Activated CD8-positive, alpha-beta T cell treated with anti-CD3 and anti-CD28 coated beads for 36 hours (primary cell): ENCODE results near the gene MAP7. TPM values are rescaled to one million over a fixed set of nuclear protein-coding genes. Genes with fewer than 3 reads are reported as not detected.

ENCODE experiments used
- ATAC-seq: fragments of 200-7000 bp; cut with Tn5 transposase; one replicate; pipeline ENCODE4 v1.10.0; 2021; ENCODE audit warnings: mild to moderate bottlenecking, moderate library complexity
- CTCF ChIA-PET: fragments of 350-600 bp; sonication (Branson Sonifier 250); formaldehyde crosslinking; loops from one replicate; lab custom pipeline; 2021; ENCODE audit warnings: antibody characterized with exemption; lab: Charles Lee
- POLR2A ChIA-PET: fragments of 350-600 bp; sonication (Branson Sonifier 250); formaldehyde crosslinking; loops from one replicate; lab custom pipeline; 2021; ENCODE audit warnings: antibody characterized with exemption; lab: Charles Lee
- DNase-seq: peaks from one replicate; pipeline ENCODE4 v3.0.0-alpha.2; 2020
- H3K27ac Mint-ChIP-seq: one replicate; pipeline ENCODE4 v1.8.0; 2021; ENCODE audit warnings: mild to moderate bottlenecking, mixed read lengths
- H3K27me3 Mint-ChIP-seq: one replicate; pipeline ENCODE4 v1.8.0; 2021; ENCODE audit warnings: mixed read lengths
- H3K36me3 Mint-ChIP-seq: one replicate; pipeline ENCODE4 v1.8.0; 2021; ENCODE audit warnings: low read depth, mixed read lengths
- H3K4me1 Mint-ChIP-seq: one replicate; pipeline ENCODE4 v1.8.0; 2021; ENCODE audit warnings: low read depth, mixed read lengths
- H3K4me3 Mint-ChIP-seq: one replicate; pipeline ENCODE4 v1.8.0; 2021; ENCODE audit warnings: mild to moderate bottlenecking, moderate library complexity, mixed read lengths
- H3K9me3 Mint-ChIP-seq: one replicate; pipeline ENCODE4 v1.8.0; 2021; ENCODE audit warnings: mixed read lengths
- intact Hi-C: fragments of 100-400 bp; cut with micrococcal nuclease; formaldehyde crosslinking; loops from one replicate; pipeline ENCODE4 v1.10.0; 2022
- total RNA-seq, 2 experiments: library from RNA; stranded (reverse); gene quantifications; one replicate each; pipeline ENCODE4 v1.2.3, GENCODE V29; 2021
- TF ChIP-seq, protein P1 (sequence below): fragments of 200-600 bp; IDR thresholded peaks from one replicate; pipeline ENCODE4 v1.8.0; 2022; ENCODE audit warnings: antibody characterized with exemption, mild to moderate bottlenecking

MAP7 gene
- total RNA-seq, 2 experiments from 2014 or later = 0.47 to 0.67 TPM

DNA sequence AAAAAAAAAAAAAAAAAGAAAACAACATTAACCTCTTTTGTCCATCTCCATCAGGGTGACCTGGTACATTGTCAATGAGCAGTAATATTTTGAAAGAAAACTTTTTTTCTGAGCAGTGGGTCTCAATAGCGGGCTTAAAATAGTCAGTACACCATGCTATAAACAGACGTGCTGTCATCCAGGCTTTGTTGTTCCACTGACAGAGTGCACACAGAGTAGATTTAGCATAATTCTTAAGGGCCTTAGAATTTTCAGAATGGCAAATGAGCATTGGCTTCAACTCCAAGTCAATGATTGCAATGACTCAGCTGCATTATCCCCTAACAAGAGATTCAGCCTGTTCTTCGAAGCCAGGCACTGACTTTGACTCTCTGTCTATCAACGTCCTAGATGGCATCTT, 35.6 kb downstream of the MAP7 start:
- ChIA-PET POLR2A (no interaction called here), CTCF (no interaction called here)
- ATAC-seq = no peak

DNA sequence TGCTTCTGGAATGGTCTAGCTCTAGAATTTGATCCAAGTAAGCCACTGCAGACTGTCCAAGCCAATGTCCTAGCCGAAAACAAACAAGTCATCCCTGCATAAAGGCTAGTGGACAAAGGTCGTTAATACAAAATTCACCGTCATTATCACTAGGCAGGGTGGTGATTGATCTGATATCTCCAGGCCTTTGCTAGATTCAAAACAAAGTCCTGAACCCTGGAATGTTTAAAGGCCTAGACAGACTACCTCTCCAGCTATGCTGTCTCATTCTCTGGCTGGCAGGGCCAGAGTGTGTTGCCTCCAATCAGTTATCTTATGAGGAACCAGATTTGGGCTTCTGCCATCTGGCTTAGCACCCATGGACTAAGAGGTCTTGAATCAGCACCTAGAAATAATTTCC, 38.3 kb downstream of the MAP7 start:
- Mint-ChIP-seq H3K27ac (no peak overlapping the region), H3K9me3 (no peaks in the 10 kb centered on the region), H3K27me3 (peaks cover 8% of the 10 kb centered on the region), H3K4me1 (peaks cover 21% of the 10 kb centered on the region), H3K36me3 (no peaks in the 10 kb centered on the region), H3K4me3 (no peak overlapping the region)
- ChIA-PET POLR2A (interaction anchor here (0.6 kb wide), 1 partner anchor 27 kb away, joined by 3 read pairs; no protein-coding TSS in a partner anchor), CTCF (interaction anchor here (0.8 kb wide), 1 partner anchor 35 kb away, joined by 3 read pairs; no protein-coding TSS in a partner anchor)
- TF ChIP-seq, protein P1, sequence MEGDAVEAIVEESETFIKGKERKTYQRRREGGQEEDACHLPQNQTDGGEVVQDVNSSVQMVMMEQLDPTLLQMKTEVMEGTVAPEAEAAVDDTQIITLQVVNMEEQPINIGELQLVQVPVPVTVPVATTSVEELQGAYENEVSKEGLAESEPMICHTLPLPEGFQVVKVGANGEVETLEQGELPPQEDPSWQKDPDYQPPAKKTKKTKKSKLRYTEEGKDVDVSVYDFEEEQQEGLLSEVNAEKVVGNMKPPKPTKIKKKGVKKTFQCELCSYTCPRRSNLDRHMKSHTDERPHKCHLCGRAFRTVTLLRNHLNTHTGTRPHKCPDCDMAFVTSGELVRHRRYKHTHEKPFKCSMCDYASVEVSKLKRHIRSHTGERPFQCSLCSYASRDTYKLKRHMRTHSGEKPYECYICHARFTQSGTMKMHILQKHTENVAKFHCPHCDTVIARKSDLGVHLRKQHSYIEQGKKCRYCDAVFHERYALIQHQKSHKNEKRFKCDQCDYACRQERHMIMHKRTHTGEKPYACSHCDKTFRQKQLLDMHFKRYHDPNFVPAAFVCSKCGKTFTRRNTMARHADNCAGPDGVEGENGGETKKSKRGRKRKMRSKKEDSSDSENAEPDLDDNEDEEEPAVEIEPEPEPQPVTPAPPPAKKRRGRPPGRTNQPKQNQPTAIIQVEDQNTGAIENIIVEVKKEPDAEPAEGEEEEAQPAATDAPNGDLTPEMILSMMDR = no peak
- ATAC-seq (no peak), DNase-seq (no peak)
- intact Hi-C loops = no loop called here

More for the DNA sequence above, 35.6 kb downstream of the MAP7 start:
- H3K27me3 Mint-ChIP-seq = peaks cover 8% of the 10 kb centered on the region
- DNase-seq = no peak
- intact Hi-C loops = no loop called here
- no peak overlapping the region for H3K27ac Mint-ChIP-seq
- TF ChIP-seq, protein P1 = no peak
- no peaks in the 10 kb centered on the region for H3K36me3 Mint-ChIP-seq
- H3K9me3 Mint-ChIP-seq = no peaks in the 10 kb centered on the region
- peaks cover 17% of the 10 kb centered on the region for H3K4me1 Mint-ChIP-seq
- H3K4me3 Mint-ChIP-seq = no peak overlapping the region

DNA sequence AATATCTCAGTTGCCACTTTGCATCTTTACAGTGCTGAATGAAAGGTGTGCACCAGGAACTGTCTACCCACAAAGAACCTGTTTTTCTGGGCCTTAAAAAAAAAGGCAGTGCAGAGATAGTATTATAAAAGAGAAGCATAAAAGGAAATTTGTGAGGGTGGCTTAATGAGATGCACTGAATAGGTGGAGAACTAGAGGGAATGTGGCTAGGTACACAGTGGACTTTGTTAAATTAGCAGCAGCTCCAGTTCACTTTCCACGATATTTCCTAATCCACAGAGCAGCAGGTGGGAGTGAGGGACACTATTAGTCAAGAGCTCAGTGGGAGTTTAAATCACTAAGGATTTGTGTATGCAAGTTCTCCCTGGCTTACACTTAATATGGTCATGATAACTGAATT, 38.8 kb downstream of the MAP7 start:
- ATAC-seq (no peak), DNase-seq (no peak)
- no peak overlapping the region for H3K27ac Mint-ChIP-seq
- H3K36me3 Mint-ChIP-seq = no peaks in the 10 kb centered on the region
- TF ChIP-seq, protein P1 = no peak
- H3K4me1 Mint-ChIP-seq = peaks cover 21% of the 10 kb centered on the region
- H3K9me3 Mint-ChIP-seq = no peaks in the 10 kb centered on the region
- no peak overlapping the region for H3K4me3 Mint-ChIP-seq
- H3K27me3 Mint-ChIP-seq = peaks cover 9% of the 10 kb centered on the region
- ChIA-PET CTCF (interaction anchor here (0.8 kb wide), 1 partner anchor 36 kb away, joined by 3 read pairs; no protein-coding TSS in a partner anchor), POLR2A (interaction anchor here (0.6 kb wide), 1 partner anchor 27 kb away, joined by 3 read pairs; no protein-coding TSS in a partner anchor)
- intact Hi-C loops = no loop called here

DNA sequence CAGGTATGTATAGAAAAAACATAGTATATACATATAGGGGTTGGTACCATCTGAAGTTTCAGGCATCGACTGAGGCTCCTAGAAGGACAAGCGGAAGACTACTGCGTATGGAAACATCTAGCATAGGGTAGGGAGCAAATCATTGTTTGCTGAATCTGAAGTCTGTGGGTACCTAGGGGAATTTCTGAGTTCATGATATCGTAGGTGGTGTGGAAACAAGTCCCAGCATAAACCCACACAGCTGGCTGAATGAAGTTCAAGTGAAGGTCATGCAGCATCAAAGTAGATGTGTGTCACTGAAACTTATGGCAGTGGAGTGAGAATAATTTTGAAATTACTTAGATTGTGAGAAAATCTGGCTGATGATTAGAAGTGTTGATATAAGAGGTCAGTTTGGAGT, 39.4 kb downstream of the MAP7 start:
- TF ChIP-seq, protein P1 = no peak
- Mint-ChIP-seq H3K4me1 (peaks cover 21% of the 10 kb centered on the region), H3K9me3 (no peaks in the 10 kb centered on the region), H3K4me3 (no peak overlapping the region), H3K27me3 (peaks cover 8% of the 10 kb centered on the region), H3K36me3 (no peaks in the 10 kb centered on the region), H3K27ac (no peak overlapping the region)
- ChIA-PET POLR2A (no interaction called here), CTCF (no interaction called here)
- peak; percentile 82 for ATAC-seq
- intact Hi-C loops = no loop called here
- peak; percentile 49 for DNase-seq

DNA sequence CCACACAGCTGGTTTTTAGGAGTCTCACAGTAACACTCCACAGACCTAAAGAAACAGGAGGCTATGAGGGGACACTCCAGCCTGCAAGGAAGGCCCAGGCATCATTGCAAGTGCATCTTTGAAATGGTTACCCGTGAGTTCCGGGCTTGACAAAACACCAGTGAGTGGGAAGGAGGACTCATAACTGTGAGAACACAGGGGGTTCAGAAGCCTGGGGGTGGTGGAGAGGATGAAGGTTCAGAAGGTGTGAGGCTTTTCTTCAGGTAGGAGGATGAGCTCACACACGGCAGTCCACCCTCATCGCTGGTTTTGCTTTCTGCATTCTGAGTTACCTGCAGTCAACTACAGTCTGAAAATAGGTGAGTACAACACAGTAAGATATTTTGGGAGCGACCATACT, 39.9 kb downstream of the MAP7 start:
- Mint-ChIP-seq H3K4me1 (peaks cover 21% of the 10 kb centered on the region), H3K4me3 (no peak overlapping the region), H3K27me3 (peaks cover 7% of the 10 kb centered on the region), H3K27ac (peak overlapping the region; percentile 37), H3K36me3 (no peaks in the 10 kb centered on the region), H3K9me3 (no peaks in the 10 kb centered on the region)
- intact Hi-C loops = no loop called here
- peak; percentile 48 for DNase-seq
- CTCF ChIA-PET = no interaction called here
- POLR2A ChIA-PET = interaction anchor here (0.8 kb wide), 1 partner anchor 220 kb away, joined by 3 read pairs; no protein-coding TSS in a partner anchor
- TF ChIP-seq, protein P1 = no peak
- ATAC-seq = peak; percentile 84
